Cardiac fibroblast (primary cell): ENCODE measurements around the gene UNCX.

ENCODE experiments used
- DNase-seq, 2 donors: peaks; one replicate each; pipeline versions ENCODE4 v3.0.0 to v3.0.0-alpha.2; 2010; ENCODE audit warnings: low read depth in 2 of 2
- H3K4me3 ChIP-seq, 2 donors: replicated peaks in 1 of 2; 1 replicate in 1 of 2; 2 replicates in 1 of 2; pipeline ENCODE4 v1.5.1; 2011; ENCODE audit warnings: low read depth in 2 of 2, low read length in 2 of 2, mild to moderate bottlenecking in 2 of 2, moderate library complexity in 1 of 2
- CTCF ChIP-seq: IDR thresholded peaks from one replicate; pipeline ENCODE4 v1.5.1; 2011; ENCODE audit warnings: low read depth, mild to moderate bottlenecking, low read length, inconsistent platforms

UNCX gene

GRCh38 chr7:1242606-1243289, 10.1 kb downstream of the UNCX start:
- no peak for DNase-seq
- TF ChIP-seq CTCF, result no peak
- H3K4me3 ChIP-seq, result no peak overlapping the region

- no peak for DNase-seq
- no peak overlapping the region for H3K4me3 ChIP-seq
- TF ChIP-seq CTCF, result no peak
Observed at GRCh38 chr7:1243290-1243963, 10.8 kb downstream of the UNCX start.

GRCh38 chr7:1243964-1244416, 11.3 kb downstream of the UNCX start:
- no peak overlapping the region for H3K4me3 ChIP-seq
- no peak for DNase-seq
- TF ChIP-seq CTCF, result no peak

- DNase-seq, result no peak
- no peak overlapping the region for H3K4me3 ChIP-seq
- TF ChIP-seq CTCF, result no peak
Observed at GRCh38 chr7:1244700-1245523, 12.2 kb downstream of the UNCX start.

DNA sequence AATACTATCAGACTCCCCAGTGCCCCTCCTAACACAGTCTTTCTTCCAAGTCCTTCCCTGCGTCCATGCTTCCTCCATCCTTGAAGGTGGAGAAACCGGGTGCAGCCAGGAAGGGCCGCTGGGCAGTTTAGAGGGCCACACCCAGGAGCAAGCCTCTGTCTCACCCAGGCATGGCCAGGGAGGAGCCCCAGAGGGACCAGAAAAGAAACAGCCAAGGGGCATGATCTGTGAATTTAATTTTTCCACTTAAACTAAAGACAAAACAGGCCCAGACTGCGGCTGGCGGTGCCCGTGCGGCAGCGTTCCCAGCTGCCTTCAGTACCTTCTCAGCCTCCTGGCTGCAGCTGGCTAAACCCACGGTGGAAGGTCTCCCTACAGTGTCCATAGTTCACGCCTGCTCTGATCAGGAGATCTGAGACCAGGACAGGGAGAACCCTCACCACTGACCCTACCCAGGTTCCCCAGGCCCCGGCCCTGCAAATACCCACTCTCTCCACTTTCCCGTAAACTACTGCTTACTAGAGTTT, 12.9 kb downstream of the UNCX start:
- no peak overlapping the region for H3K4me3 ChIP-seq
- DNase-seq, result no peak
- TF ChIP-seq CTCF, result no peak

GRCh38 chr7:1246160-1246870, 13.6 kb downstream of the UNCX start:
- H3K4me3 ChIP-seq, result no peak overlapping the region
- no peak for TF ChIP-seq CTCF

More at GRCh38 chr7:1246160-1246870, 13.6 kb downstream of the UNCX start:
- no peak for DNase-seq
